ENCODE measurements around the gene BRIP1. TPM values are rescaled to one million over a fixed set of nuclear protein-coding genes. Genes with fewer than 3 reads are reported as not detected.
A peak's percentile ranks its signal among the peaks of the same experiment; 100 is the strongest.

BRIP1 gene
- total and polyA plus RNA-seq, 9 of the 15 experiments (the other 6 are each of a cell fraction or from before 2014, with no cell fraction given) = 2.4 to 17.5 (median 11.2) TPM

DNA sequence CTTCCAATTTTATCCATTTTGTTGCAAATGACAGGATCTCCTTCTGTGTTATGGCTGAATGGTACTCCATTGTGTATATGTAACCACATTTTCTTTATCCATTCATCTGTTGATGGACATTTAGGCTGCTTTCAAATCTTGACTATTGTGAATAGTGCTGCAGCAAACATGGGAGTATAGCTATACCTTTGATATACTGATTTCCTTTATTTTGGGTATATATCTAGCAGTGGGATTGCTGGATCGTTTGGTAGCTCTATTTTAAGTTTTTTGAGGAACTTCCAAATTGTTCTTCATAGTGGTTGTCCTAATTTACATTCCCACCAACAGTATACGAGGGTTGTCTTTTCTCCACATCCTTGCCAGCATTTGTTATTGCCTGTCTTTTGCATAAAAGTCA lies 67.8 kb downstream of the BRIP1 start:
- Histone ChIP-seq H3K9me1 (ENCODE audit: control insufficient read depth, insufficient read depth, low read length) (no peaks in the 10 kb centered on the region), H3K36me3 (ENCODE audit: control insufficient read depth, insufficient read depth, low read length) (peaks cover 43% of the 10 kb centered on the region; the same call in 1 of the 3 replicates), H2AFZ (ENCODE audit: low read depth, low read length) (no peak overlapping the region), H3K27me3 (ENCODE audit: control insufficient read depth in 2 of 2, insufficient read depth in 2 of 2, low read length in 2 of 2) (no peaks in the 10 kb centered on the region), H3K9ac (ENCODE audit: insufficient read depth in 1 of 2, low read depth in 2 of 2, low read length in 2 of 2) (no peak overlapping the region), H3K4me3 (no peak overlapping the region), H3K79me2 (ENCODE audit: control insufficient read depth, insufficient read depth, low read length) (no peaks in the 10 kb centered on the region), H3K27ac (ENCODE audit: extremely low read depth, low read depth, low read length) (no peak overlapping the region), H3K9me3 (replicated peaks; ENCODE audit: control insufficient read depth, insufficient read depth, low read depth, low read length) (no peaks in the 10 kb centered on the region), H4K20me1 (replicated peaks; ENCODE audit: control insufficient read depth, insufficient read depth, low read length) (no peaks in the 10 kb centered on the region), H3K4me1 (replicated peaks in 1 of 2; ENCODE audit: control insufficient read depth in 2 of 2, insufficient read depth in 2 of 2, low read length in 2 of 2) (no peaks in the 10 kb centered on the region), H3K4me2 (ENCODE audit: insufficient read depth, low read length) (no peak overlapping the region)
- TF ChIP-seq, protein P1, sequence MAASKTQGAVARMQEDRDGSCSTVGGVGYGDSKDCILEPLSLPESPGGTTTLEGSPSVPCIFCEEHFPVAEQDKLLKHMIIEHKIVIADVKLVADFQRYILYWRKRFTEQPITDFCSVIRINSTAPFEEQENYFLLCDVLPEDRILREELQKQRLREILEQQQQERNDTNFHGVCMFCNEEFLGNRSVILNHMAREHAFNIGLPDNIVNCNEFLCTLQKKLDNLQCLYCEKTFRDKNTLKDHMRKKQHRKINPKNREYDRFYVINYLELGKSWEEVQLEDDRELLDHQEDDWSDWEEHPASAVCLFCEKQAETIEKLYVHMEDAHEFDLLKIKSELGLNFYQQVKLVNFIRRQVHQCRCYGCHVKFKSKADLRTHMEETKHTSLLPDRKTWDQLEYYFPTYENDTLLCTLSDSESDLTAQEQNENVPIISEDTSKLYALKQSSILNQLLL (CRISPR knock-in tag; IDR thresholded peaks at IDR 0.05; ENCODE audit: borderline replicate concordance) = no peak
- TF ChIP-seq, protein P2, sequence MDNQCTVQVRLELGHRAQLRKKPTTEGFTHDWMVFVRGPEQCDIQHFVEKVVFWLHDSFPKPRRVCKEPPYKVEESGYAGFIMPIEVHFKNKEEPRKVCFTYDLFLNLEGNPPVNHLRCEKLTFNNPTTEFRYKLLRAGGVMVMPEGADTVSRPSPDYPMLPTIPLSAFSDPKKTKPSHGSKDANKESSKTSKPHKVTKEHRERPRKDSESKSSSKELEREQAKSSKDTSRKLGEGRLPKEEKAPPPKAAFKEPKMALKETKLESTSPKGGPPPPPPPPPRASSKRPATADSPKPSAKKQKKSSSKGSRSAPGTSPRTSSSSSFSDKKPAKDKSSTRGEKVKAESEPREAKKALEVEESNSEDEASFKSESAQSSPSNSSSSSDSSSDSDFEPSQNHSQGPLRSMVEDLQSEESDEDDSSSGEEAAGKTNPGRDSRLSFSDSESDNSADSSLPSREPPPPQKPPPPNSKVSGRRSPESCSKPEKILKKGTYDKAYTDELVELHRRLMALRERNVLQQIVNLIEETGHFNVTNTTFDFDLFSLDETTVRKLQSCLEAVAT (IDR thresholded peaks at IDR 0.05) = no peak
- TF ChIP-seq ZBTB11 (CRISPR knock-in tag; IDR thresholded peaks at IDR 0.05) (peak in 1 of 3 experiments; percentile 88; a peak in 2 of 6 replicates), ELF4 (CRISPR knock-in tag; IDR thresholded peaks at IDR 0.05) (no peak)
- ATAC-seq (no peak), DNase-seq (ENCODE audit: extremely low read depth in 1 of 4, low spot score in 3 of 4) (no peak), FAIRE-seq (no peak)
- no TSS peak for BruUV-seq (replicated peaks)
- 77% methylated on average over 2 of the region's 2 CpGs for WGBS (ENCODE audit: insufficient coverage, low coverage, missing lambda C conversion rate)
- ChIA-PET CTCF (ENCODE audit: low intra/inter-chr PET ratio) (no interaction called here), POLR2A (interaction anchor here (1.0 kb wide), 1 partner anchor 15 kb away, joined by 4 read pairs; no protein-coding TSS in a partner anchor)
- intact Hi-C loops (cut with micrococcal nuclease) (no loop called here), in situ Hi-C loops (cut with MboI) (no loop called here)
